SKM-1 treated with dmso at 0.1 percent for 144 hours (cell line): ENCODE data around the gene RPS27L.

ENCODE experiments used
- DNase-seq: peaks from one replicate; lab custom pipeline; 2025; ENCODE audit not compliant: unreplicated experiment; lab: John Stamatoyannopoulos, UW

Gene RPS27L

GRCh38 chr15:63157118-63157843 is at the start of gene RPS27L:
RPS27L (minus strand) TSS chr15:63157477; CDS start chr15:63157405, 72 bp downstream.
- peak; percentile 89 for DNase-seq

DNA sequence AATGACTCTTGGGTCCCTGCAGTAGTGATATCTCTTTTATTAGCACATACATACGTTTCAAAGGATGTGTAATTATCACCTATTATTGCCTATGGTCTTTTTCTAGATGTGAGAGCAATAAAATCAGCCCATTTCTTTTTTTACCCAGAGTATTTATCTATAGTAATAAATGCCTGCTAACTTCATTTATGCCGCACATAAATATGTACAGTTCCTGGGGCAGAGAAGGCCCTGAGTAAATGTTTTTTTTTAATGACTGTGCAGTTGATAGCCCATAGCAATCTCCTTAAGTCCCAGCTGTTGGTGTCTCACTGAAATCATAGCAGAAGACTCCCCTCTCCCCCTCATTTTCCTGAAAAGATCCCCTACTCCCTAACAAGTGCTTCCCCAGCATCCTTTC is 48.8 kb upstream of the RPS27L start:
- no peak for DNase-seq

DNA sequence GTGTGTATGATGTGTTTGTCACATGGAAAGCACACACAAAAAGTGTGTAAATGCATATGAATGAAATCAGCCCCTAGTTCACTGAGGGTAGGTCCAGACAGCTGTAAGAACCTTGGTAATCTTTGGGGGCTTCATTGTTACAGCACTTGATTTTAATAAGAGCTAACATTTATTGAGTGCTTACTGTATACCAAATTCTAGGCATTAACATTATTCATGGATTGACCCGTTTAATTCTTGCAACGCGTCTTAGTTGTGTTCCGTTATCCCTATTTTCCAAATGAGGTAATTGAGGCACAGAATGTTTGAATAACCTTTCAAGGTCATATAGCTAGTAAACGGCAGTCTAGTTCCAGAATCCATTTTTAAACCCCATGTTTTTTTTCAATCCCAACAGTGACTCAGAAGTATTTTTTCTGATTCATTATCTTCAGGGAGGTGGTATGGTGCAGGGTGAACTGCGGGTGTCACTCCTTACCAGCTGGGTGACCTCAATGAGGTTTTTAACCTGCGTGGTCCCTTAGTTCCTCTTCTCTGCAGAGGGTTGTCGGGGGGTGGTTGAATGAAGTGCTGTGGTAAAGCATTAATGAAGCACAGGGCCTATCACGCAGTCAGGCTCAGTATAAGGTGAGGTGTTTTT is 46.3 kb upstream of the RPS27L start:
- DNase-seq, result peak; percentile 36

GRCh38 chr15:63202861-63203260 is 45.6 kb upstream of the RPS27L start:
- DNase-seq, result no peak

- DNase-seq, result no peak
Measured at GRCh38 chr15:63200464-63201249, 43.4 kb upstream of the RPS27L start.

- no peak for DNase-seq
Measured at GRCh38 chr15:63198371-63199250, 41.3 kb upstream of the RPS27L start.

- DNase-seq, result no peak
Measured at GRCh38 chr15:63197626-63198025, 40.3 kb upstream of the RPS27L start.

DNA sequence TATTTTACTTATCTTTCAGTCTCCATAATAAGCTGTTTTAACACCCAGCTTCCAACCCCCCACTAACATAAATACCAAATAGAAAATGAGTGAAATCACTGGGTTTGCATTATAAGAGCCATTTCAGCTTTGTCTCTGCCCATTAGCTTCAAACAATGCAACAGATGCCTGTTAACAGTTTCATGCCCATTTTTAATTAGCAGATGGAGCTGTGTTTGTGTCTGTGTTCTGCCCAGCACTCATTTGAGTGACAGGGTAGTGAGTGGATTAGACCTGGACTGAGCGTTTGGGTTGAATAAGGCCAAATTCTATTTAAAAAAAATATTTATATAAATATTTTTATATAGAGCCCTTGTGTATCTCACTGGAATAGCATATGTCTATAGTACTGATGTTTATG is 39.6 kb upstream of the RPS27L start:
- DNase-seq, result no peak

- peak; percentile 36 for DNase-seq
Measured at GRCh38 chr15:63195569-63196015, 38.3 kb upstream of the RPS27L start.

GRCh38 chr15:63194880-63195568 is 37.7 kb upstream of the RPS27L start:
- DNase-seq, result no peak

- no peak for DNase-seq
Measured at GRCh38 chr15:63194302-63194701, 37.0 kb upstream of the RPS27L start.

- no peak for DNase-seq
Measured at GRCh38 chr15:63192619-63193206, 35.4 kb upstream of the RPS27L start.

- DNase-seq, result peak; percentile 7
Measured at GRCh38 chr15:63191895-63192618, 34.8 kb upstream of the RPS27L start.

DNA sequence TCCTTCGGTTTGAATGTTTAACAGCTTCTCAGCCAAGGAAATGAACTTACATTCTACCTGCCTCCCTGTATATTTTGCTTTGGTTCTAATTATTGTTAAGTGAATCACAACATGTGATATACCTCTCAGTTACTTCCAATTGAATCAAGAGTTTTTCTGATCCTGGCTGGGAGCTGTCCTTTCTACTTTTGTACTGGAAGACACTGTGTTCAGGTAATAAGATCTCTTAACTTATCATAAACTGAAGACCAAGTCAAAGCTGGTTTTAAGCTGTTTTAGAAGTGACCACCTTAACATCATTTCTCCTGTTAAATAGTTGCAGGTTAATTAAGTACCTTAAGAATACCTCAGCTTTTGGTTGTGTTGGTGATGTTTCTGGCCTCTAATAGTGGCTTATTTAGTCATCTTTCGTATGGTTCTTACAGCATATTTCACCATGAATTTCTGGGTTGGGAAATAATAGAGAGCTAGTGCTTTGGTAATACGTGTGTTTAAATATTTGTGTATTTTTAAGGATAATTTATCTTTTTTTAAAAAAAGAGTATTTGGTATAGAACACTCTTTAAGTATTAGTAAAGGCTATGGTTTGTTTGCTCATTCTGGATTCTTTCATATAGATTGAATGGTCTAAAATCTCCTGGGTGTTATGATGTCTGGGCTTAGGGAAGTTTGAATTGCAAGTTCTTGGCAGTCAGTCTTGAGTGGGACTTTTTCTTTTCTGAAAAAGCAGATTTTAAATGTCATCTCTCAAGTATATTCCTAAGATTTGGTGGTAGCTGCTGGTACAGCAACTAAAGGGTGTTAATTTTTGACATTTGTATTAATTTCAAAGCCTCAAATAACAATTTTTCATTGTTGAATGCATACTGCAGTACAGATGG is 33.7 kb upstream of the RPS27L start:
- DNase-seq, result no peak

GRCh38 chr15:63189941-63190768 is 32.9 kb upstream of the RPS27L start:
- DNase-seq, result peak; percentile 49

DNA sequence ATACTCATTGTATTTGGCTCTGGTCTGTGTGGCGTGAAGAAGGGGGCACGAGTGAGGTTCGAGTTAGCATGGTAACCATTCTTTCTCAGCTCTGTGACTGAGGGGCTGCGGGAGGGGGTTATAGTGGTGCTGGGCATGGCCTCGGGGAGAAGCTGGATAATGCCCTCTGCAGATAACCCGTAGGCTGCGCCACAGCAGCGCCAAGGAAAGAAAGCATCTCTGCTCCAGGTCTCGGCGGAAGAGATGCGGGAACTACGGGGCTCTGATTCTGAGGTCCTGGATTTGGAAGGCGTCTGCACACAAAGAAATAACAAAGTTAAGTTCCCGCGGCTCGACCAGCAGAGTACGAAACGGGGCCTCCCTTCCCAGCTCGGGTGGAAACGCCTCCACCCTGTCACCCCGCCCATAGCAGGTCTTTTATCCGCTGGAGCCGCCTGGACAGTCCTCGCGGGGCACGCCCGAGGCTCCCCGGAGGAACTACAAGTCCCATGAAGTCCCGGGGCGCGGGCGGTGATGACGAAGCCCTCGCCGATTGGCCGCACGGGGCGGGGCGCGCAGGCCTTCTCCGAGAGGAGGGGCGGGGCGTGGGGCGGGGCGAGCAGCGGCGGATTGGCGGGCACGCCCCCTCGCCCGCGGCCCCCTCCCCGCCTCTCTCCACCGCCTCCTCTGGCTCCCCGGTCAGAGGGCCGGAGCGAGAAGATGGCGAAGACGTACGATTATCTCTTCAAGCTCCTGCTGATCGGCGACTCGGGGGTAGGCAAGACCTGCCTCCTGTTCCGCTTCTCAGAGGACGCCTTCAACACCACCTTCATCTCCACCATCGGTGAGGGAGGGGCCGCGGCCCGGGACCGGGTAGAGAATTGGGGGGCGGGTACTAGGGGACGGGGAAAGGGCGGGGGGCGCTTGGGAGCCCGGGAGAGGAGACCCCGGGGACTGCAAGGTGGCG is 31.9 kb upstream of the RPS27L start, which contains the start of gene RAB8B:
RAB8B (plus strand) TSS at position 681 of the 946 bp plus-strand sequence; CDS start at position 700, 19 bp downstream.
- DNase-seq, result peak; percentile 93
